Mesothelial cell of epicardium (in vitro differentiated cells): ENCODE measurements around the gene HFE. TPM values are rescaled to one million over a fixed set of nuclear protein-coding genes. Genes with fewer than 3 reads are reported as not detected.

ENCODE experiments used
- DNase-seq, 2 experiments: peaks; one replicate each; pipeline ENCODE4 v3.0.0; 2021; ENCODE audit warnings: low spot score in 2 of 2; ENCODE audit not compliant: unreplicated experiment in 2 of 2
- H3K27ac Mint-ChIP-seq: 2 replicates; pipeline ENCODE4 v1.8.0; 2021; ENCODE audit warnings: mixed read lengths
- H3K27me3 Mint-ChIP-seq: 2 replicates; pipeline ENCODE4 v1.8.0; 2021; ENCODE audit warnings: low read depth, mixed read lengths
- H3K36me3 Mint-ChIP-seq: 2 replicates; pipeline ENCODE4 v1.8.0; 2021; ENCODE audit warnings: mixed read lengths
- H3K4me1 Mint-ChIP-seq: 2 replicates; pipeline ENCODE4 v1.8.0; 2021; ENCODE audit warnings: mixed read lengths
- H3K4me3 Mint-ChIP-seq: 2 replicates; pipeline ENCODE4 v1.8.0; 2021; ENCODE audit warnings: mild to moderate bottlenecking, moderate library complexity, mixed read lengths
- H3K9me3 Mint-ChIP-seq: 2 replicates; pipeline ENCODE4 v1.8.0; 2021; ENCODE audit warnings: mixed read lengths
- total RNA-seq: library from RNA; stranded (reverse); gene quantifications from 3 replicates; pipeline ENCODE4 v1.2.1, GENCODE V29; 2021
- TF ChIP-seq, protein P1 (sequence below): fragments of 200-600 bp; sonication (generic); IDR thresholded peaks from one replicate; pipeline ENCODE4 v1.5.0; 2021; ENCODE audit warnings: antibody characterized with exemption; ENCODE audit not compliant: unreplicated experiment

Gene HFE, protein sequence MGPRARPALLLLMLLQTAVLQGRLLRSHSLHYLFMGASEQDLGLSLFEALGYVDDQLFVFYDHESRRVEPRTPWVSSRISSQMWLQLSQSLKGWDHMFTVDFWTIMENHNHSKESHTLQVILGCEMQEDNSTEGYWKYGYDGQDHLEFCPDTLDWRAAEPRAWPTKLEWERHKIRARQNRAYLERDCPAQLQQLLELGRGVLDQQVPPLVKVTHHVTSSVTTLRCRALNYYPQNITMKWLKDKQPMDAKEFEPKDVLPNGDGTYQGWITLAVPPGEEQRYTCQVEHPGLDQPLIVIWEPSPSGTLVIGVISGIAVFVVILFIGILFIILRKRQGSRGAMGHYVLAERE
- total RNA-seq = 7.0 to 8.3 TPM (median 8.3 TPM) in 3 replicates

- peak in 1 of 2 experiments; percentile 64 for DNase-seq
- Mint-ChIP-seq H3K4me1 (peaks cover 18% of the 10 kb centered on the region), H3K4me3 (peak within 1 kb of the TSS; percentile 79), H3K9me3 (peaks cover 4% of the 10 kb centered on the region), H3K27me3 (no peaks in the 10 kb centered on the region), H3K36me3 (peaks cover 3% of the 10 kb centered on the region), H3K27ac (peak within 1 kb of the TSS; percentile 86)
- TF ChIP-seq, protein P1, sequence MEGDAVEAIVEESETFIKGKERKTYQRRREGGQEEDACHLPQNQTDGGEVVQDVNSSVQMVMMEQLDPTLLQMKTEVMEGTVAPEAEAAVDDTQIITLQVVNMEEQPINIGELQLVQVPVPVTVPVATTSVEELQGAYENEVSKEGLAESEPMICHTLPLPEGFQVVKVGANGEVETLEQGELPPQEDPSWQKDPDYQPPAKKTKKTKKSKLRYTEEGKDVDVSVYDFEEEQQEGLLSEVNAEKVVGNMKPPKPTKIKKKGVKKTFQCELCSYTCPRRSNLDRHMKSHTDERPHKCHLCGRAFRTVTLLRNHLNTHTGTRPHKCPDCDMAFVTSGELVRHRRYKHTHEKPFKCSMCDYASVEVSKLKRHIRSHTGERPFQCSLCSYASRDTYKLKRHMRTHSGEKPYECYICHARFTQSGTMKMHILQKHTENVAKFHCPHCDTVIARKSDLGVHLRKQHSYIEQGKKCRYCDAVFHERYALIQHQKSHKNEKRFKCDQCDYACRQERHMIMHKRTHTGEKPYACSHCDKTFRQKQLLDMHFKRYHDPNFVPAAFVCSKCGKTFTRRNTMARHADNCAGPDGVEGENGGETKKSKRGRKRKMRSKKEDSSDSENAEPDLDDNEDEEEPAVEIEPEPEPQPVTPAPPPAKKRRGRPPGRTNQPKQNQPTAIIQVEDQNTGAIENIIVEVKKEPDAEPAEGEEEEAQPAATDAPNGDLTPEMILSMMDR = no peak
These were observed at the start of gene HFE for GRCh38 chr6:26087284-26088115. Gene HFE, plus strand, starts transcription at chr6:26087429. Its CDS starts 12 bp downstream, at chr6:26087441.

- Mint-ChIP-seq H3K4me1 (peaks cover 20% of the 10 kb centered on the region), H3K36me3 (peaks cover 2% of the 10 kb centered on the region), H3K4me3 (no peak overlapping the region), H3K27me3 (no peaks in the 10 kb centered on the region), H3K27ac (no peak overlapping the region), H3K9me3 (no peaks in the 10 kb centered on the region)
- TF ChIP-seq, protein P1 = no peak
- no peak for DNase-seq
These were observed 45.3 kb upstream of the HFE start for GRCh38 chr6:26041946-26042345.

- Mint-ChIP-seq H3K27me3 (no peaks in the 10 kb centered on the region), H3K9me3 (no peaks in the 10 kb centered on the region), H3K27ac (peak overlapping the region; percentile 93), H3K4me3 (peak overlapping the region; percentile 72), H3K4me1 (peaks cover 19% of the 10 kb centered on the region), H3K36me3 (peaks cover 2% of the 10 kb centered on the region)
- peak in 1 of 2 experiments; percentile 46 for DNase-seq
- TF ChIP-seq, protein P1 = no peak
These were observed 43.7 kb upstream of the HFE start for GRCh38 chr6:26043384-26044139.

GRCh38 chr6:26044140-26045064 lies 42.8 kb upstream of the HFE start:
- H3K27me3 Mint-ChIP-seq = no peaks in the 10 kb centered on the region
- H3K4me3 Mint-ChIP-seq = peak overlapping the region; percentile 72
- H3K27ac Mint-ChIP-seq = peak overlapping the region; percentile 91
- no peak for DNase-seq
- TF ChIP-seq, protein P1 = no peak
- H3K9me3 Mint-ChIP-seq = no peaks in the 10 kb centered on the region
- peaks cover 21% of the 10 kb centered on the region for H3K4me1 Mint-ChIP-seq
- H3K36me3 Mint-ChIP-seq = peaks cover 2% of the 10 kb centered on the region
